ENCODE measurements around the gene RBM42. TPM values are rescaled to one million over a fixed set of nuclear protein-coding genes. Genes with fewer than 3 reads are reported as not detected.
A peak's percentile ranks its signal among the peaks of the same experiment; 100 is the strongest.
"Not testable (repeated sequence)": the region's sequence is repeated elsewhere in the genome, so short reads cannot be mapped to it uniquely, and the experiment has no call there.

RBM42 gene
- total RNA-seq = 52.7 TPM

GRCh38 chr19:35628565-35629331, at the start of gene RBM42:
Gene RBM42, plus strand, starts transcription at chr19:35629036. Its CDS starts 118 bp downstream, at chr19:35629154.
- ATAC-seq = peak; percentile 99

GRCh38 chr19:35582760-35583159, 46.1 kb upstream of the RBM42 start:
- ATAC-seq = no peak

- no peak for ATAC-seq
These were observed 43.0 kb upstream of the RBM42 start, which contains the start of gene PMIS2 for GRCh38 chr19:35585848-35586247. Gene PMIS2, plus strand, starts transcription at chr19:35586173. Its CDS starts 87 bp downstream, at chr19:35586260.

- no peak for ATAC-seq
These were observed 41.5 kb upstream of the RBM42 start for GRCh38 chr19:35587321-35587720.

GRCh38 chr19:35590875-35591274, 38.0 kb upstream of the RBM42 start:
- no peak for ATAC-seq

- peak; percentile 43 for ATAC-seq
These were observed 36.6 kb upstream of the RBM42 start for GRCh38 chr19:35592226-35592625.

- not testable (repeated sequence) for ATAC-seq
These were observed 33.8 kb upstream of the RBM42 start for GRCh38 chr19:35595026-35595425.

- ATAC-seq = no peak
These were observed 32.9 kb upstream of the RBM42 start for GRCh38 chr19:35595928-35596327.

- peak; percentile 54 for ATAC-seq
These were observed 32.4 kb upstream of the RBM42 start for GRCh38 chr19:35596366-35596999.

GRCh38 chr19:35601971-35602370, 26.9 kb upstream of the RBM42 start:
- ATAC-seq = no peak

GRCh38 chr19:35604436-35604835, 24.4 kb upstream of the RBM42 start:
- ATAC-seq = not testable (repeated sequence)

- ATAC-seq = not testable (repeated sequence)
These were observed 21.7 kb upstream of the RBM42 start for GRCh38 chr19:35607170-35607569.

GRCh38 chr19:35607661-35608060, 21.2 kb upstream of the RBM42 start:
- no peak for ATAC-seq

GRCh38 chr19:35608251-35608650, 20.6 kb upstream of the RBM42 start:
- ATAC-seq = no peak

- peak; percentile 51 for ATAC-seq
These were observed 18.9 kb upstream of the RBM42 start for GRCh38 chr19:35609851-35610353.

GRCh38 chr19:35612224-35612558, 16.6 kb upstream of the RBM42 start:
- ATAC-seq = no peak

- peak; percentile 92 for ATAC-seq
These were observed 16.1 kb upstream of the RBM42 start, which contains the start of gene HAUS5 for GRCh38 chr19:35612559-35613321. Gene HAUS5, plus strand, starts transcription at chr19:35612735. Its CDS starts 60 bp downstream, at chr19:35612795.

GRCh38 chr19:35613574-35613973, 15.3 kb upstream of the RBM42 start:
- no peak for ATAC-seq

- ATAC-seq = no peak
These were observed 13.8 kb upstream of the RBM42 start for GRCh38 chr19:35615036-35615435.

GRCh38 chr19:35618857-35619256, 10.0 kb upstream of the RBM42 start:
- ATAC-seq = no peak

GRCh38 chr19:35619290-35619923, 9.4 kb upstream of the RBM42 start:
- no peak for ATAC-seq

GRCh38 chr19:35620001-35620400, 8.8 kb upstream of the RBM42 start:
- ATAC-seq = no peak

- ATAC-seq = no peak
These were observed 7.1 kb upstream of the RBM42 start for GRCh38 chr19:35621708-35622107.

Measured in esophagus mucosa (tissue), 1 donor.